ENCODE data around the gene LSM7.
A peak's percentile ranks its signal among the peaks of the same experiment; 100 is the strongest.
"Not testable (repeated sequence)": the region's sequence is repeated elsewhere in the genome, so short reads cannot be mapped to it uniquely, and the experiment has no call there.

The LSM7 gene

GRCh38 chr19:2354670-2355069 is 26.3 kb upstream of the LSM7 start:
- no peak for DNase-seq

GRCh38 chr19:2353887-2354592 is 25.7 kb upstream of the LSM7 start:
- no peak for DNase-seq

- DNase-seq: no peak
Observed at GRCh38 chr19:2353159-2353886, 24.9 kb upstream of the LSM7 start.

- no peak for DNase-seq
Observed at GRCh38 chr19:2352121-2352520, 23.7 kb upstream of the LSM7 start.

- DNase-seq: no peak
Observed at GRCh38 chr19:2351591-2351990, 23.2 kb upstream of the LSM7 start.

GRCh38 chr19:2350656-2351055 is 22.3 kb upstream of the LSM7 start:
- no peak for DNase-seq

- not testable (repeated sequence) for DNase-seq
Observed at GRCh38 chr19:2349818-2350217, 21.4 kb upstream of the LSM7 start.

- peak; percentile 33 for DNase-seq
Observed at GRCh38 chr19:2345794-2346663, 17.6 kb upstream of the LSM7 start.

- DNase-seq: no peak
Observed at GRCh38 chr19:2345076-2345475, 16.7 kb upstream of the LSM7 start.

GRCh38 chr19:2344381-2344870 is 16.0 kb upstream of the LSM7 start:
- DNase-seq: no peak

GRCh38 chr19:2343289-2343982 is 15.1 kb upstream of the LSM7 start:
- DNase-seq: no peak

- DNase-seq: no peak
Observed at GRCh38 chr19:2342656-2343288, 14.4 kb upstream of the LSM7 start.

- no peak for DNase-seq
Observed at GRCh38 chr19:2341982-2342381, 13.6 kb upstream of the LSM7 start.

GRCh38 chr19:2341244-2341751 is 12.9 kb upstream of the LSM7 start:
- no peak for DNase-seq

- no peak for DNase-seq
Observed at GRCh38 chr19:2340496-2341243, 12.3 kb upstream of the LSM7 start.

GRCh38 chr19:2339644-2340310 is 11.4 kb upstream of the LSM7 start:
- no peak for DNase-seq

GRCh38 chr19:2338751-2339643 is 10.6 kb upstream of the LSM7 start:
- no peak for DNase-seq

GRCh38 chr19:2338055-2338615 is 9.7 kb upstream of the LSM7 start:
- DNase-seq: no peak

GRCh38 chr19:2337329-2337707 is 8.9 kb upstream of the LSM7 start:
- no peak for DNase-seq
